ENCODE data around the gene FAM193B.

Gene FAM193B

GRCh38 chr5:177493795-177494345 is 60.5 kb downstream of the FAM193B start:
- H3K4me3 ChIP-seq (ENCODE audit: low read depth, low read length), result peak overlapping the region; percentile 39
- TF ChIP-seq CTCF (IDR thresholded peaks at IDR 0.05; ENCODE audit: low read depth, low read length), result no peak

- TF ChIP-seq CTCF (IDR thresholded peaks at IDR 0.05; ENCODE audit: low read depth, low read length), result no peak
- H3K4me3 ChIP-seq (ENCODE audit: low read depth, low read length), result no peak overlapping the region
Measured at GRCh38 chr5:177492841-177493240, 61.5 kb downstream of the FAM193B start.

- H3K4me3 ChIP-seq (ENCODE audit: low read depth, low read length), result no peak overlapping the region
- TF ChIP-seq CTCF (IDR thresholded peaks at IDR 0.05; ENCODE audit: low read depth, low read length), result no peak
Measured at GRCh38 chr5:177491983-177492746, 62.2 kb downstream of the FAM193B start.

- peak; percentile 79 for TF ChIP-seq CTCF (IDR thresholded peaks at IDR 0.05; ENCODE audit: low read depth, low read length)
- H3K4me3 ChIP-seq (ENCODE audit: low read depth, low read length), result no peak overlapping the region
Measured at GRCh38 chr5:177491429-177491945, 62.9 kb downstream of the FAM193B start.

GRCh38 chr5:177490992-177491391 is 63.4 kb downstream of the FAM193B start:
- H3K4me3 ChIP-seq (ENCODE audit: low read depth, low read length), result no peak overlapping the region
- no peak for TF ChIP-seq CTCF (IDR thresholded peaks at IDR 0.05; ENCODE audit: low read depth, low read length)

- H3K4me3 ChIP-seq (ENCODE audit: low read depth, low read length), result no peak overlapping the region
- no peak for TF ChIP-seq CTCF (IDR thresholded peaks at IDR 0.05; ENCODE audit: low read depth, low read length)
Measured at GRCh38 chr5:177490311-177490991, 63.9 kb downstream of the FAM193B start.
